Vagina (tissue), 2 donors: ENCODE data around the gene SLC6A6.

Experiments used
- POLR2A ChIP-seq, 2 donors: fragments of 450-650 bp; IDR thresholded peaks; one replicate each; pipeline ENCODE4 v1.6.1; 2017; ENCODE audit warnings: antibody characterized with exemption in 2 of 2, mild to moderate bottlenecking in 2 of 2, moderate library complexity in 2 of 2
- POLR2AphosphoS5 ChIP-seq, 2 donors: sonication (generic); formaldehyde crosslinking; IDR thresholded peaks; one replicate each; pipeline ENCODE4 v1.9.0; 2017; ENCODE audit warnings: antibody characterized with exemption in 2 of 2, mild to moderate bottlenecking in 2 of 2, low read depth in 1 of 2; ENCODE audit not compliant: insufficient read depth in 1 of 2
- TF ChIP-seq, protein P1 (sequence below), 3 experiments: fragments of 450-650 bp in 2 of 3; fragments of 200-600 bp in 1 of 3; sonication (generic) in 1 of 3; IDR thresholded peaks; one replicate each; pipeline ENCODE4 v1.5.1; 2017 to 2019; ENCODE audit warnings: antibody characterized with exemption in 3 of 3, mild to moderate bottlenecking in 2 of 3, moderate library complexity in 2 of 3

DNA sequence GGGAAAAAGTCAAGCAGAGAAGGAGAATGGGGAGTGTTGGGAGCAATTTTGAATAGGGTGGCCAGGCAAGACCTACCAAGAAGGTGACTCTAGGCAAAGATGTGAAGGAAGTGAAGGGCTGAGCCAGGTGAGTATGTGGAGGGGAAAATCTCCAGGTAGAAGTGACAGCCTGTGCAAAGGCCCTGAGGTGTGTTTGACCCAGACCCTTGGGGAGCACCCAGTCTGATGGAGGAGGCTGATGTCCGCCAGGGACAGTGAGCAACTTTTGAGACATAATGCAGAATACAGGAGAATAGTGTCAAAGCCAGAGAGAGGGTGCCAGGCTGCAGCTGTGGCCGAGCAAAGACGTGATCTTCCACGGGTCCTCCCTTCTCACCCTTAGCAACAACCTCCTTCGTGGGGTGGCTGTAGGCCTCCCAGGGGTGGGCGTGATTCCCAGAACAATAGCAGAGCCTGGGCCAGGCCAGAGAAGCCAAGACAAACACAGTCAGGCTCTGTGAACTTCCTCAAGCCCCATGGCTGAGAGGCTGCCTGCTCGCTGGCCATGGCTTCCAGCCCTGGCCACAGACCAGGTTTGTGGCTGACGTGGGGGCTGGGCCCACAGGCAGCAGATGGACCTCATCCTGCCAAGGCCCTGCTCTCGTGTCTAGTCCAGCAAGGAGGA, 58.1 kb downstream of the SLC6A6 start:
- TF ChIP-seq, protein P1, sequence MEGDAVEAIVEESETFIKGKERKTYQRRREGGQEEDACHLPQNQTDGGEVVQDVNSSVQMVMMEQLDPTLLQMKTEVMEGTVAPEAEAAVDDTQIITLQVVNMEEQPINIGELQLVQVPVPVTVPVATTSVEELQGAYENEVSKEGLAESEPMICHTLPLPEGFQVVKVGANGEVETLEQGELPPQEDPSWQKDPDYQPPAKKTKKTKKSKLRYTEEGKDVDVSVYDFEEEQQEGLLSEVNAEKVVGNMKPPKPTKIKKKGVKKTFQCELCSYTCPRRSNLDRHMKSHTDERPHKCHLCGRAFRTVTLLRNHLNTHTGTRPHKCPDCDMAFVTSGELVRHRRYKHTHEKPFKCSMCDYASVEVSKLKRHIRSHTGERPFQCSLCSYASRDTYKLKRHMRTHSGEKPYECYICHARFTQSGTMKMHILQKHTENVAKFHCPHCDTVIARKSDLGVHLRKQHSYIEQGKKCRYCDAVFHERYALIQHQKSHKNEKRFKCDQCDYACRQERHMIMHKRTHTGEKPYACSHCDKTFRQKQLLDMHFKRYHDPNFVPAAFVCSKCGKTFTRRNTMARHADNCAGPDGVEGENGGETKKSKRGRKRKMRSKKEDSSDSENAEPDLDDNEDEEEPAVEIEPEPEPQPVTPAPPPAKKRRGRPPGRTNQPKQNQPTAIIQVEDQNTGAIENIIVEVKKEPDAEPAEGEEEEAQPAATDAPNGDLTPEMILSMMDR (IDR thresholded peaks at IDR 0.05), result no peak
- no peak for TF ChIP-seq POLR2A (IDR thresholded peaks at IDR 0.05)
- TF ChIP-seq POLR2AphosphoS5 (IDR thresholded peaks at IDR 0.05; ENCODE audit: insufficient read depth in 1 of 2, low read depth in 1 of 2), result peak; percentile 44 to 72
